Inflammatory macrophage treated with lipopolysaccharide for 1 hour (primary cell): ENCODE data around the gene CLK4.

ENCODE experiments used
- DNase-seq, 2 donors: peaks; one replicate each; pipeline ENCODE4 v3.0.0-alpha.2; 2020 to 2022

The CLK4 gene

DNA sequence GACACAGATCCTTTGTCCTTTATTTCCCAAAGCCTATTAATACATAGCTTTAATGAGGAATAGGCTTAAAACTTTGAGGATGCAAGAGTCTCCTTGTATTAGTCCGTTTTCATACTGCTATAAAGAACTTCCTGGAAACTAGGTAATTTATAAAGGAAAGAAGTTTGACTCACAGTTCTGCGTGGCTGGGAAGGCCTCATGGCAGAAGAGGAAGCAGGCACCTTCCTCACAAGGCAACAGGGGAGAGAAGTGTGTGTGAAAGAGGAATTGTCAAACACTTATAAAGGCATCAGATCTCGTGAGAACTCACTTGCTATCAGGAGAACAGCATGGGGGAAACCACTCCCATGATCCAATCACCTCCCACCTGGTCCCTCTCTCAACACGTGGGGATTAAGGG is 5.4 kb upstream of the CLK4 start:
- no peak for DNase-seq

DNA sequence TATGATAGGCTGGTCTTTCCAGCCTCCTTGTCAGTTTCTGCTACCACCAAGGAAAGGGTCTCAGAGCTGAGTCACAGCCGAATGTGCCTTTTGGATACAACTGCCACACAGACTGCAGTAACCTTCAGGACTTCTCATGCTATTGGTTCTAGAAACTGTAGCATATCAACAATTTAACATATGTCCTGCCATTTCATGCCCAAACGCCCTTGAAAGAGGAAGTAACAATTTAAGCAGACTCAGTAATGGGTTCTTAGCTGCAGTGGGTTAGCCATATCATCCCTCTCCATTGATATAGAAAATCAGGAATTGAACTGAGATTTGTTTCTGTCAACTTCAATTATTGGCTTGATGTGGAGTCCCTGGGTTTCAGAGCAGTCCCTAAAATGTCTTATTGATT is 4.1 kb upstream of the CLK4 start:
- DNase-seq, result no peak

DNA sequence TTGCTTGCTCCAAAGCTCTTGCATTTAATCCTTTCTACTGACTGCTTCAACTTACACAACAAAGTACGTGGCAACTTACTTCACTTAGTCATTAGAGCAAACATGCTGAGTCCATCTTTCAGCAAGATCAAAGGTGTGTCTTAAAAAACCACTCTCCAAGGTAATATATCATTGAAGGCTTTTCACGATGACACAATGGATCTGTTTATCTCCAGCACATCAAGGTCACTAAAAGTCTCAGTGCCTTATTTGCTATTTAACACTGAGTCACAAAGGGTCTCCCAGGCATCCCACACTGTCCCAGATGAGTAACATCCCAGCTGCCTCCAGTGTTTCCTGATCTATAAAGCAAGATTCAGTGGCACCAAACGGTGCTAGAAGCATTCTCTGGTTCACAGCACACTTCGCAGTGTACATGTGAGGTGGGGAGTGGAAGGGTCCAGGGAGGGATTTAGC is 3.7 kb upstream of the CLK4 start:
- DNase-seq, result no peak

DNA sequence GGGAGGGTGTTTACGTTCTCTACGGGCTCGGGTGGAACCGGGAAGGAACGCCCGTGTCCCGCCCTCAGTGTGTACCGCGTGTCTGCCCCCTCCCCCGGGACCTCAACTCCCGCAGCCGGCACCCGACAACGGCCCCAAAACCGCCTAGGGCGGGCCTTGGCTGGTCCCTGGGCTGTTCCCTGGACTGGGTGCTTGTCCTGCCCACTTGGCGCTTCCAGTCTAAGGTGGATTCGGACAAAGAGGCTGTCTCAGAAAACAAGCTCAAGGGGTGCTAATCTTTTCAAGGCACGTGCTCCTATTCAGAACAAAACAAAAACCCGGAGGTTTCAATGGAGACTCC is 379 bp upstream of the CLK4 start:
- DNase-seq, result no peak

DNA sequence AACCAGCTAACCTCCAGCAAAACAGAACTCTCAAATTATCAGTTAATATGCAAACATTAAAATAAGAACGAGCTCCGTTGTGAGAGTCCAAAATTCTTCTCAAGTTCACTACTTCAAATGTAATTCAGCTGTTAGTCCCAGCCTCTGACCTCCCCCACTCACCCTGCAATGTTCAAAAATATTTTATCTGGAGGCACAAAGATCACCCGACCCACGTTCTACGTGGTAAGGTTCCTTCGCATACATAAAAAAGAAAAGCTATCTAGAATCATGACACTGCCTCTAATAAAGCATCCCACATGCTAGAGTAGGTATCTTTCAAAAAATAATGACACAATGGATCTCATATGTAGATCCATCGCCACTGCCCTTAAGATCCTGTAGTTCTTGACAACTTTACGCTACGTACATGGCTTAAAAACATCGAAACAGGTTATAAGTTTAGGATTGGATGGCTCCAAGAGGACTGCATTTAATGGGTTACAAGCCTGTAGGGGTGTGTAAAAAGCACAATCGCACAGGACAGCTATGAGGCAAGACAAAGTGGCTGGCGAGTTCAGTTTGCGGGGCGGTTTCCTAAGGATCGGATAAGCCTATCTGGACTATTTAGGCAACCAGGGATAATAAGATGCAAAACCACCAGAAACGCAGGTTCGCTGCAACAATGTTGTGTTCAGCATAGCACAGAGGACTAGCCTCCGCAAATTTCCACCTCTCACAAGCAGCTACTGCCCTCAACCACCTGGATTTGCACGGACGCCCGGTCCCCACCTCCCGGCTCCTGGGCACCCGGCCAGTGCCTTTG is 969 bp downstream of the CLK4 start:
- peak; percentile 28 to 30 for DNase-seq

DNA sequence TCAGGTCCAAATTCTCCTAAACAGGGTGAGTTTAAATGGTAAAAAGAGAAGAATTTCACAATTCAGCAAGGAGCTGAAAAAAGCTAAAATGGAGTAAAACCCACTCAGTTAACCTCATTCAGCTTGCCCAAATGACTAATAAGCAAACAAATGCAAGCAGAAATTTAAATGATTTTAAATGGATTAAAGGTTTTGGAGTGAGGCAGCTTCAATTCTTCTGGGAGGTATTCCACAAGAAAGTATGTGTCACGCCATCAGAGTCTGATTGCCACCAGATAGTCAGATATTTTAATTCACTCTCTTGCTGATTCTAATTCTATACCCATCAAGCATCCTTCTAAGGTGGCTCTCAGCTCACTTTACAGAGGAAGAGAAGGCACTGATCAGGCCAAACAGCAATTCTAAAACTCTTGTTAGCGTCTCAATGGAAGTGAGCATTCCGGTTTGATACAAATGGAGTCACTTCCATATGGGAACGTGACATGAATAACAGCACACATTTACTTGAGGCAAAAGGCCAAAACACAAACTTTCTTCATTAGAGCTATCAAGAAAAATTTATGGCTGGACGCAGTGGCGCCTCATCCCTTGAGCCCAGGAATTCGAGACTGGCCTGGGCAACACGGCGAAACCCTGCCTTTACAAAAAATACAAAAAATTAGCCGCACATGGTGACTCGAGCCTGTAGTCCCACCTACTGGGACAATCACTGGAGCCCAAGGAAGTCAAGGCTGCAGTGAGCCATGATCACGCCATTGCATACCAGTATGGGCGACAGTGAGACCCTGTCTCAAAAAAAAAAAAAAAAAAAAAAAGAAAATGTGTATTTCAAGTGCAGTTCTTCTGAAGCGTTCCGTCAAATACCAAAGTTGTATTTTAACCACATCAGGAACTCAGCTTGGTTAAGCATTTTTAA is 2.0 kb downstream of the CLK4 start:
- DNase-seq, result no peak

DNA sequence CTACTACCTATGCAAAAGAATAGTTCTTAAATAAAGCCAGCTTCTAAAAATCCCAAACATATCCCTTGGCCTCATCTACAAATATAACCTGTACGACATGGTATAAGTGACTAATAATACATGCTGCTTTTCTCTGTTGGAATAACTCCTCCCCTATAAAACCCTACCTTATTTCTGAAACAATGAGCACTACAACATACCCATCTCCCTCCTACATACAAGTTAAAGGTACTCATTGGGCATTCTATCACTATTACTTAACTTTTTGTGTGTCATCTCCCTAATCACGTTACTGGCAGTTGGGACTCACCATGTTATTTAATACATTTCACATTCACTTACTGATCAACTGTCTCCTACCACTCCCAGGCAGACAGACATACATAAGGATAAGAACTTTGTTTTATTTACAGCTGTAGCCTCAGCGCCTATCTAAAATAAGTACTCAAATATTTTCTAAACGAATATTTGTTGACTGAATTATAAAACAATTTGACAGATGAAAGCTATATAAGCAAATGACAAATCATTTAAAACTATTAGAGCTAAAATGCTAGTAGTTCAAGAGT is 4.1 kb downstream of the CLK4 start:
- DNase-seq, result no peak

DNA sequence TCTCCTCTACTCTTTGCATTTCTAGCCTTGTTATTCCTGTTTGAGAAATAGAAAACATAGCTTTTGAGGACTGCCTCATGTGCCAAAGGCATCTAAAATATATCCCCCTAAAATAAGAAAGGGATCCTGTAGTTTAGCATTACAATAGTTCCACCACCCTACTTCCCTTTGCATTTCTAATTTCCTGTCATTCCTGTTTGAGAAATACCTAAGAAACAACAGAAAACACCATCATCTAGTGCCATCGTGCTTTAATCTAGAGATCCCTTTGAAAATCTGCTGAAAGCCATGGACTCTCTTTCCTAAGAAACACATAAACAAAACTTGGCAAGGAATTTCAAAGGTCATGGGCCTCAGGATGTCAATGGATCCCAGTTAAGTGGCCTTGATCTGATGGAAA is 7.5 kb downstream of the CLK4 start:
- DNase-seq, result no peak

DNA sequence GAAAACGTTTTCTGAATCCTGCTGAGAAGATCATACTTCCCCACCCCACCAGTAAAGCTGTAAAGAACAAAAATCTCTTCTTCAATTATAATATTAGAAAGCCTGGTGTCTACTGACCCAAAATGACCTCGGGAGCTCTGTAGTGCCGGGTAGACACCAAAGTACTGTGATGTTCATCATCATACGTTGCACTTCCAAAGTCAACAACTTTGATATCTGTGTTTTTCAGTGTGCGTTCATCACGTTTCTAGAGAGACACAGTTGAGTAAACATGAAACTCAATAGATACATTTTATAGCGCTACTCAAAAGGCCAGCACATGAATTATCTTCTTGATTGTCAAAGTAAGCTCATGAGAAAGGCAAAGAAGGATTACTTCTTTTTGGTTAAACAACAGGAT is 14.6 kb downstream of the CLK4 start:
- no peak for DNase-seq

DNA sequence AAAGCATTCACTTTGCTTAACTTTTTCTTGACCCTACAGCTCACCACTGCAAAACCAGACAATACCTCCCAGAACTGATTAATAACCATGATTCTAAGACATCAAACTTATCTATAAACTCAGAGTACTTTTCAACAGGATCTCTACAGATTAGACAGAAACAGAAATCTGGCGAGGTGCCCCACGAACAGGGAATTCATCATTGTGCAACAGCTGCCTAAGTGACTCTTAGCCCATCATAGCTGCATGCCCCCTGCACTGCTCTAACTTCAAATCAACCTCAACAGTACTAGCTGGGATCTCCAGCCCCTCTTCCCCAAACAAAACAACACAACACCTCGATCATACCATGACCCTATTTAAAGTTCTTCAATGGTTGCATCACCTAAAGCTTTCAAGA is 20.6 kb downstream of the CLK4 start:
- no peak for DNase-seq

DNA sequence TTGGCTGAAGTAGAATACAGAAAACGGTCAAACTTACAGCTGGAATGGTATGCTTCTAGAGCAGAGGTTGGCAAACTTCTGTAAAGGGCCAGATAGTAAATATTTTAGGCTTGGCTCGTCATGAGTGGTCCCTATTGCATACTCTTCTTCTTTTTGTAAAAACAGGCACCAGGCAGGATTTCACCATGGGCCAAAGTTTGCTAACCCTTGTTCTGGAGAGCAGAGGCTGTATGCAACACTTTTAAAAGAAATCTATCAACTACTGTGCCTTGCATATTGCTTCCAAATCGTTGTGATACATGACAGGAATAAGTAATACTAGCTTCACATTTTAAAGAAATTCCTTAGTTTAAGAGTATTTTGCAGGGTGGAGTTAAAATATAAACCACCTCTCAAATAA is 21.1 kb downstream of the CLK4 start:
- DNase-seq, result no peak

DNA sequence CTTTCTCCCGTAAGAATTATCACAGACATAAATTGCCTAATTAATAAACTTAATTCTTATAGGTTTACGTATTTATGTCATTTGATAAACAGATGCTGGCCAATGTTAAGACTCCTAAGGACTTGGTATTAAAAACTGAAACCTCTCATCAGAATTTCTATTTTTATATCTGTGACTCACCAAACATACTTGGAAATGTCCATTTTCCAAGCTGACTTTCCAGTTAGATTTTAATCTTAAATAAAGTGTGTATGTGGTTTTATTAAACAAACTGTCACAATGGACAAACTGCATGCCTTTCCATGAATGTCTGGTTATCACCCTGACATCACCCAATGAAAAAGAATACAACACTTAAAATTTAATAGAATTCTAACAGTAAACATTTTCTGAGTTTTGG is 24.1 kb downstream of the CLK4 start:
- DNase-seq, result no peak

DNA sequence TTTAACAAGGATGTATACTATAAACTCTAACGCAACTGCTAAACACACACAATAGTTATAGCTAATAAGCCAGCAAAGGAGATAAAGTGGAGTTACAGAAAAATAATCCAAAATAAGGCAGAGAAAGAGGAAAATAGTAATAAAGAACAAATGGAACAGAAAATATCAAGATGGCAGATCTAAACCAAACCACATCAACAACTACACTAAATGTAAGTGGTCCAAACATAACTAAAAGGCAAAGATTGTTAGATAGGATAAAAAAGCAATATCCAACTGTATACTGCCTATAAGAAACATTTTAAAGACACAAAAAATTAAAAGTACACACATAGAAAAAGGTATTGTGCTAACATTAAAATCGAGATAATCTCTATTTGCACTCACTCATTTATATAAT is 31.1 kb downstream of the CLK4 start:
- no peak for DNase-seq

DNA sequence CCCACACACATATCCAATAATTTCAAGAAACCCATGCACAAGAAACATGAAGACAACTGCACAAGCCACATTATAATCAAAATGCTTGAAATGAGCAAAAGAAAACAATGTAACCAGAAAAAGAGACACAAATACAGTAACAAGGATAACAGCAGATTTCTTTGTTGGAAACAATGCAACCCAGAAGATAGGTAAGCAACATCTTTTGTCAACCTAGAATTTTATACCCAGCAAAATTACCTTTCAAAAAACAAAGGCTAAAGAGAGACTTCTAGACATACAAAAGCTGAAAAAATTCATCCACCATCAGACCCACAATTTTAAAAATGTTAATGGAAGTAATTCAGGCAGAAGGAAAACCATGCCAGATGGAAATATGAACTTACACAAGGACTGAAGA is 31.7 kb downstream of the CLK4 start:
- no peak for DNase-seq

DNA sequence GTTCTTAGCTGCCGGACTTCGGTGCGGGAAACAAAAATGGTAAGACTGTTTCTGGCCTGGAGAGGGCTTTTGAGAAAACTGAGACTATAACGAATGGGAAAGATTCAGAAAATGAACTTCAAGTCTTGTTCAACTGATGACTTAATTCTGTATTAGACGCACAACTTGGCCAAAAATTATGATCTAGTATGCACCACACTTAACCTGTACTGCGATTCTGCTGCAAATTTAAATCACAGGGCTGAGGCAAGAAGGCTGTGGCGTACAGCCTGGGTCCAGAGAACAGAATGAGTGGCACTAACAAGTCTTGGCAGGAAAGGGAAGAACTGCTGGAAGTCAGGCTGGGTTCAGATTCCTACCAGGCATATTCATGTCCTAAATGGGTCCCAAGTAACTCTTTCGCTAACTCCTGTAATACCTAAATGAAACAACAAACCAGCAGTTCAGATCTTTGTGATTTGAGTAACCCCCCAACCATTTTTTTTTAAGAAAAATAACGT is 35.9 kb downstream of the CLK4 start:
- no peak for DNase-seq

DNA sequence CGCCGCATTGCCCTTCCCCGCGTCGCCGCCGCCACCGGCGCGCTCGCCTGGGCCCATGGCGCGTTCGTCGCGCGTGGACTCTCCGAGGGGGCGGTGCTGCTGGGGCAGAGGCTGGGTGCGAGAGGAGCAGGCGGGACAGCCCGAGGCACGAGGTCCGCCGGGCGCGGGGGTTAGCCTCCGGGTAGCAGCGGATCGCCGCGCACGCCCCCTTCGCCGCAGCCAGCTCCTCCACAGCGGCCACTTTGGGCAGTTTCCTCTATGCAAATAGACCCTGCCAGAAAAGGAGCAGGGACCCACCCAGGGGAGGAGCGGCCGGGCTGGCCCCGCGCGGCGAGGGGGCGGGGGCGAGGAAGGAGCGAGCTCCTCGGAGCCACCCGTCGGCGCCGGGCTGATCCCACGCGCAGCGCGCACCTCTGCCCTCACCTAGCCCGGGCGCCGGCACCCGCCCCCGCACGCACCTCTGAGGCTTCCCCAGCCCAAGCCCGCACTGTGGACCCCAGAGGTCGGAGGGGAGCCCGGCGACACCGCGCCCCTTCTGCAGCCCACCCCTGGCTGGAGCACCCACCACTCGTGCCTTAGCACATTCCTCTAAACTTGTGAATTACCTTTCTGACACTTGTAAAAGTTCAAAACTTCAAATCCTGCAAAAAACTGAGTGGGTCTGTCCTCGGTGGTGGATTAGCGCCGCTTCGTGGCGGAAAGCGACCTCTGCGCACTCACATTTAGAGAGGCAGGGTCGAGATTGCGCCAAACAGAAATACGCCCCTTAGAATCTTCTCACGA is 36.5 kb downstream of the CLK4 start, which contains the start of gene COL23A1:
COL23A1 (minus strand) TSS at position 253 of the 783 bp plus-strand sequence.
- peak; percentile 60 for DNase-seq

DNA sequence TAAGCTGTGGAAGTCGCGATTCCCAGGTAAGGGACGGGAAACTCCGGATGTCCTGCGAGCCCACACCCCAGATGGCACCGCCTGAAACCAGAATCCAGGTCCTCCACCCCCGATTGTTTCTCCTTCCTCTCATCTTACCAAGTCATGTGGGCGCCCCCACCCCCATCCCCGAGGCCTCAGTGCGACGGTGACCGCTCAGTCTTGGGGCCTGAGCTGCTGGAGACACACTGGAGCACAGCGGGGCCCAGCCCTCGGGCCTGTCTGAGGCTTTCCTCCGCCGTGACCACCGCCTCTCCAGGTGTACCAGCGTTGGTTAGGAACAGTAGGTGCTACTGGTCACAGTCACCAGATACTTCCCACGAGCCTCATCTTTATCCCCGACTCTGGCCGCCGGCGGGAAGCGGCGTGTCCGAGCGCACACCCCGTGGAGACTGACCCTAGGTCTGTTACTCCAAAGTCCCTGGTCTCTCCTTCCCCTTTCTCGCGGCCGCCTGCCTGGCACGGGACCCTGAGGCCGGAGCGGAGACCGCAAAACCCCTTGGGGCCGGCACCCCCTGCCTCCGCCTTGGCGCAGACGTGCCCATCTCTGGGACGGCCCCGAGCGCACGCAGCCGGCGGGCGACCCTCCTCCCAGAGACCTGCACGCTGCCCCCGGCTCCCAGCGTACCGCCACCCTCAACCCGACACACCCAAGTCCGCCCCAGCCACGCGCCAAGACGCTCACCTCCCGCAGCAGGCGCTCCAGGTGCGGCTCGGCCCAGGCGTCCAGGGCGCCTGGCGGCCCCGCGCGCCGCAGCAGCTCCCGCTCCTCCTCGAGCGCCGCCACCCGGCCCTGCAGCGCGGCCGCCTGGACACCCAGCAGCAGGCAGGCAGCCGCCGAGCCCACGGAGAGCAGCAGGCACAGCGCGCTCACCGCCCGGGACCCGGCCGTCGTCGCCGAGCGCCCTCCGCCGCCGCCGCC is 37.4 kb downstream of the CLK4 start:
- DNase-seq, result peak; percentile 27 to 41

DNA sequence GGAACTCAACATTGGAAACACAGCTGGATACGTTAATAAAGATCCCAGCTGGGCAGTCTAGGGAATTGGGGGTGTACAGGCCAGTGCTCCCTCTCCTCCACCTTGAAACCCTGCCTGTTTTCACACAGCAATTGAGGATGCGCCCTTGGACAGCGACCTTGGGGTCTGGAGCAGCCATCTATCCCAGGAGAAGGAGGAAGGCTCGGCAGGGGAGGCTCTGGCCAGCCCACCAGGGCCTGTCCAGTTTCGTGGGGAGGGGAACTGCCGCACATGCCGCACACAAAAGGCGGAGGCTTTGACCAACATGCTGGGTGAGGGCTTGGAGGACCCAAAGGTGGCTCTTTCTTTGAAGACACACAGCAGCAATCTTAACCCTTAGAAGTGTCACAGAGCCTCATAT is 38.1 kb downstream of the CLK4 start:
- no peak for DNase-seq

DNA sequence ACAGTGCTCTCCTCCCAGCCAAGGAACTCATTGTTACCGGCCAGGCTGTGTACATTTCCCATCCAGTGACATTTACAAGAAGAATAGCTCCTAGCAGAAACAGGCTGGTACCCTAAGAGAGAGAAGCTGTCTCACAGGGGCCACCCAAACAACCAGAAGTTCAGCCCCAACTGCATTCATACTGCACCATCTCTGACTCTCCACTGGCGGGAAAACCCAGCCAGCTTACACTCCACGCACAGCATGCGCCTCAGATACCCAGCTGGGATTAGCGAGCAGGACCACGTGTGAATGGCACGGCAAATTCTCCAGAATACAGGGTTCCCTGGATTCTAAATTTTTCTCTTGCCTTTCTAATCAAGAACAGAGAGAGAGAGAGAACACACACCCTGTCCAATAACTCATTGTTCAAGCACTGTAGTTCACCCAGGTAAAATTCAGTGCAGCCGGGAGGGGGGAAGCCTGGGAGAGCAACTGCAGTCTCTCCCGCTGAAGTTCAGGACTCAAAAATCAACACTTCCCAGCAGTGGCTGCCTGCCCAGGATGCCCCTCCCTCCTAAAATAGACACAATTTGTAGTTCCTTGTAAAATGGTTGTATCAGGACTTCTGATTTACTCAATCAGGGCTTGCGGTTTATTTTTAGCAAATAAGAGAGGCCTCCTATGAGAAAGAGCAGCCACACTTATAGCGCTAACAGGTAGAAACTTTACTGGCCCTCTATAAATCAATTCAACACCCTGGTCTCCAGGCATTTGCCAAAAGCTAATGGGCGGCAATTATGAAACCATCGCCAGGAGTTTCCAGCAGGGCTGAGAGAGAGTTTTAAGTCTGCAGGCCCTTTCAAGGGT is 38.9 kb downstream of the CLK4 start:
- DNase-seq, result peak; percentile 16 to 27

DNA sequence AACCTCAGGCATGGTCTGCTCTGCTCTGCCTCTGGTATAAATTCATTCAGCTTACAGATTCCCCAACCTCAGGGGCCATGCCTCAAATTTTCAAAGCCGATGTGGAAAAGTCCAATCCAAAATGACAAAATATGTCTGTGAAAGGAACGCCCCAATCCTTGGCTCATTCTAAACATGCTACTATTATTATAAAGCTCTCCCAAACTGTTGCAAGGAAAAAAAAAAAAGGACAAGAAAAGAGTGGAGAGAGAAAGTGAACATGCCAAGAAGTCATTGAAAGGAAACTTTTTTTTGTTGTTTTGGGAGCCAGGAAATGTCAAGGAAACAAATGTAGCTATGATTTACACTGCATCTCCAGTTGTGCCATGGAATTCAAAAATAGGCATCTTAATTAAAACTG is 40.5 kb downstream of the CLK4 start:
- no peak for DNase-seq

DNA sequence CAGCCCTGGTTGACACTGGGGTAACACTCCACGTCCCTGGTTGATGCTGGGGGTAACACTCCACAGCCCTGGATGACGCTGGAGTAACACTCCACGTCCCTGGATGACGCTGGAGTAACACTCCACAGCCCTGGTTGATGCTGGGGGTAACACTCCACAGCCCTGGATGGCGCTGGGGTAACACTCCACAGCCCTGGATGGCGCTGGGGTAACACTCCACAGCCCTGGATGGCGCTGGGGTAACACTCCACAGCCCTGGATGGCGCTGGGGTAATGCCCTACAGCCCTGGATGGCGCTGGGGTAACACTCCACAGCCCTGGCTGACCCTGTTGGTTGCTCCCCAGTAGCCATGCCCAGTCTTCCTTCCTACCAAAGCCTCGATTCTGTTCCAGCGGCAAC is 41.4 kb downstream of the CLK4 start:
- peak in 1 of 2 donors; percentile 13 for DNase-seq
